AG09309 (cell line): Measurements from ENCODE around the gene MRM1.

ENCODE experiments used
- DNase-seq: peaks from one replicate; pipeline ENCODE4 v3.0.0-alpha.2; 2010; ENCODE audit warnings: low read depth
- H3K4me3 ChIP-seq: 2 replicates; pipeline ENCODE4 v1.5.1; 2011; ENCODE audit warnings: mild to moderate bottlenecking, low read depth, low read length, moderate library complexity; ENCODE audit not compliant: control insufficient read depth
- TF ChIP-seq, protein P1 (sequence below): IDR thresholded peaks from 2 replicates; pipeline ENCODE4 v1.5.1; 2011; ENCODE audit warnings: mild to moderate bottlenecking, low read depth, low read length, inconsistent platforms; ENCODE audit not compliant: insufficient read depth, control insufficient read depth; ENCODE audit errors: missing control alignments

MRM1 gene

DNA sequence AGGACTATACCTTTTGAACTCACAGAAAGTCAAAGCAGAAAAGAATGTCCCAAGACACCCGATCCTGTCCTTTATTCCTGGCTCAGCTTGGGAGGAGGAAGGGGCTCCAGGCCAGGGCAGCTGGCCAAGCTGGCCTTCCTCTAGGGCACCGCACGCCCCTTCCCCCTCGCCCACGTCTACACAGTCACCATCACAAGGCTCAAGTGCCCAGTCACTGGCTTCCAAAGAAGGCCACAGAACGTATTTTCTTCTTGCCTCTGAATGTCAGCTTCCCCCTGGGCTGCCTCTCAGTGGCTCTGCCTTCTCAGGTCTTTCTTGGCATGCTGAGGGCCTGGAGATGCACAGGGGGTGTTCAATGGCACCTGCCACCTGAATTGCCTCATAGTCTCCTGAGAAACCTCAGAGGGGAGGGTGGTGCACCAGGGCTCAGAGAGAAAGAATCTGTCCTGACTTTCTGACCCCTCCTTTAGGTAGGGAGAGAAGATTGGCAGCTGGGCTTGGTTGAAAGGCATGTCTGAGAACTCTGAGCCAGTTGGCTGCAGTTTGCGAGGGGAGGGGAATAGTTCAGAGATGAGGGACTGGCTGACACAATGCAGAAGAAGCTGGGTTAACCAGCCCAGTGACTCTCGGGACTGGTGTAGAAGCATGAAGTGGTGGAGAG is 7.6 kb upstream of the MRM1 start:
- TF ChIP-seq, protein P1, sequence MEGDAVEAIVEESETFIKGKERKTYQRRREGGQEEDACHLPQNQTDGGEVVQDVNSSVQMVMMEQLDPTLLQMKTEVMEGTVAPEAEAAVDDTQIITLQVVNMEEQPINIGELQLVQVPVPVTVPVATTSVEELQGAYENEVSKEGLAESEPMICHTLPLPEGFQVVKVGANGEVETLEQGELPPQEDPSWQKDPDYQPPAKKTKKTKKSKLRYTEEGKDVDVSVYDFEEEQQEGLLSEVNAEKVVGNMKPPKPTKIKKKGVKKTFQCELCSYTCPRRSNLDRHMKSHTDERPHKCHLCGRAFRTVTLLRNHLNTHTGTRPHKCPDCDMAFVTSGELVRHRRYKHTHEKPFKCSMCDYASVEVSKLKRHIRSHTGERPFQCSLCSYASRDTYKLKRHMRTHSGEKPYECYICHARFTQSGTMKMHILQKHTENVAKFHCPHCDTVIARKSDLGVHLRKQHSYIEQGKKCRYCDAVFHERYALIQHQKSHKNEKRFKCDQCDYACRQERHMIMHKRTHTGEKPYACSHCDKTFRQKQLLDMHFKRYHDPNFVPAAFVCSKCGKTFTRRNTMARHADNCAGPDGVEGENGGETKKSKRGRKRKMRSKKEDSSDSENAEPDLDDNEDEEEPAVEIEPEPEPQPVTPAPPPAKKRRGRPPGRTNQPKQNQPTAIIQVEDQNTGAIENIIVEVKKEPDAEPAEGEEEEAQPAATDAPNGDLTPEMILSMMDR = no peak
- DNase-seq = no peak
- H3K4me3 ChIP-seq = no peak overlapping the region

DNA sequence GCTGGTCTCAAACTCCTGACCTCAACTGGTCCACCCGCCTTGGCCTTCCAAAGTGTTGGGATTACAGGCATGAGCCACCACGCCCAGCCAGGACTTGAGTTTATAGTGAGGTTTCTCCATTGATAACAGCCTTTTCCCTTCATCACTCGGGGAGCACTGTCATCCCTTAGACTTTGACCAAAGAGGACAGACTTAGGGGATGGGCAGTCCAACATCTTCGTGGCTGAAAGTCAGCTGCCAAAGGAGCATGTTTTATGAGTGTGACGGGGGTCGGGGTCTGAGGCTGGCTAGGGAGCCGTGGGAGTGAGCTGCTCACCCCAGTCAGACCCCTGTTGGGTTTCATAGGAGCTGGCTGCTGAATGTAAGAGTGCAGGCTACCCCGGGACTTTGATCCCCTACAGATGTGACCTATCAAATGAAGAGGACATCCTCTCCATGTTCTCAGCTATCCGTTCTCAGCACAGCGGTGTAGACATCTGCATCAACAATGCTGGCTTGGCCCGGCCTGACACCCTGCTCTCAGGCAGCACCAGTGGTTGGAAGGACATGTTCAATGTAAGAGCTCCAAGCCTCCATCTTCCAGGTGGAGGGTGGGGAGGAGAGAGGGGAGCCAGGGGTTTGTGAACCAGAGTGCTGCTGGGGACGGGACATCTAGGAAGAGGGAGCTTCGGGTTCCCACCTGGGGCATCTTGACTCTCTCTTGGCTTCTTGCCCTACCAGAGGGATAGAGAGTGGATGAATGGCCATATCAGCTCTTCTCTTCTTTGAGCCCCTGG is 6.6 kb upstream of the MRM1 start:
- TF ChIP-seq, protein P1 = no peak
- no peak for DNase-seq

GRCh38 chr17:36597226-36597625 is 4.2 kb upstream of the MRM1 start:
- no peak for DNase-seq
- TF ChIP-seq, protein P1 = no peak
- H3K4me3 ChIP-seq = no peak overlapping the region

More for the DNA sequence above, 6.6 kb upstream of the MRM1 start:
- H3K4me3 ChIP-seq = no peak overlapping the region

DNA sequence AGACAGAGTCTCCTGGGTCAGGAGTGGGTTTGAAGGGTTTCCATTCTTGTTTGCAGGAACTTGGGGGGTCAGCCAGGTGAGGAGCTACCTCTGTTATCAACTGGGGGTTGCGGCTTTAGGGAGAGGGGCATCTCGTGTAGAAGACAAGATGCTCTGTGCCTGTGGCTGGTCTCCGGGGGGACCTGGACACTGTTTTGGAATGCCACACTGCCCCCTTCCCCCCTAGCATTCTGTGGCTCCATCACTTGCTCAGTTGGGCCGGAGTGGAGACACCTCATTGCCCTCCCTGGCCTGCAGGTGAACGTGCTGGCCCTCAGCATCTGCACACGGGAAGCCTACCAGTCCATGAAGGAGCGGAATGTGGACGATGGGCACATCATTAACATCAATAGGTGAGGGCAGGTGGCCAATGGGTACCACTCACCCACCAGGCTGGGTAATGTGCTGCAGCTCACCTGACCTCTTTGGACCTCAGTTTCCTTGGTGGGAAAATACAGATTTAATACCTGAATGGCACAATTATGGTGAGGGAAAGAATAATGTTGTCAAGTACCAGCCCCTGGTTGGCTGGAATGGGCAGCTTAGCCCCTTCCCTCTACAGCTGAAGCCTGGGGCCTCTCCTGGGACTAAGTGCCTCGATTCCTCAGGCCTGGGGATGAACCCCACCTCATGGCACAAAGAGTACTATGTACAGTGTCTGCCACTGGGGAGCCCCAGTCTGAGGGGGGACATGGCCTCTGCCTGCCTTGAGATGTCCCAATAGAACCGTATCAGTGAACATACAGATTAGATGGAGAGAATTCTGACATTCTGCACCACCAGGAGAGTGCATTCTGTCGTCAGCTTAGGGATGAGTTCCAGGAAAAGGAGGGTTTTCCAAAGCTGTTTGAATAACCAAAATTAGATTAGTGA is 3.3 kb upstream of the MRM1 start:
- TF ChIP-seq, protein P1 = no peak
- no peak overlapping the region for H3K4me3 ChIP-seq
- no peak for DNase-seq

- DNase-seq = no peak
- TF ChIP-seq, protein P1 = no peak
- no peak overlapping the region for H3K4me3 ChIP-seq
These were observed 2.4 kb upstream of the MRM1 start for GRCh38 chr17:36598951-36599401.

DNA sequence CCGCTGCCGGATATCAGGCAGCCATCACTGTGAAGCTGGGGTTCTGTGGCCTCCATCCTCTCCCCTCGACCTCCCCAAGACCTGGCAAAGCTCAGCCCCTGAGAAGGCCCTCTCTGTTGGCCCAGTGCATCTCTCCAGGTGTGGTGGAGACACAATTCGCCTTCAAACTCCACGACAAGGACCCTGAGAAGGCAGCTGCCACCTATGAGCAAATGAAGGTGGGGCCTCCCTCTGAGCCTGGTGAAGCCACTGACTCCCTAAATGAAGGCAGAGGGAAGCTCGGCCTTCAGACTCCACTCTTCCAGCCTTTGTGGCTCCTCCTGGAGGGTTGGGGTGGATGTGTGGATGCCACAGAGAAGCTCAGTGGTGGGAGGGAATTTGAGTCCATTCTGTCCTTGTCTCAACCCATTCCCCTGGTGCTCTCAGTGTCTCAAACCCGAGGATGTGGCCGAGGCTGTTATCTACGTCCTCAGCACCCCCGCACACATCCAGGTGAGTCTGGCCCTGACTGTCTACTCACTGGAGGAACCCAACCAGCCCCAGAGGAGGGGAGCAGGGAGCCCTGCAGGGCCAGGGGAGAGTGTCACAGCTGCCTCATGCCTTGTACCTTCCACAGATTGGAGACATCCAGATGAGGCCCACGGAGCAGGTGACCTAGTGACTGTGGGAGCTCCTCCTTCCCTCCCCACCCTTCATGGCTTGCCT is 1.7 kb upstream of the MRM1 start:
- TF ChIP-seq, protein P1 = no peak
- DNase-seq = no peak
- H3K4me3 ChIP-seq = no peak overlapping the region
